ENCODE measurements around the gene AHNAK. TPM values are rescaled to one million over a fixed set of nuclear protein-coding genes. Genes with fewer than 3 reads are reported as not detected.
"Not testable (repeated sequence)": the region's sequence is repeated elsewhere in the genome, so short reads cannot be mapped to it uniquely, and the experiment has no call there.

Gene AHNAK
- polyA plus RNA-seq, 12 donors = 101 to 395 (median 301) TPM

GRCh38 chr11:62468577-62468976 is 78.0 kb downstream of the AHNAK start:
- DNase-seq = no peak

DNA sequence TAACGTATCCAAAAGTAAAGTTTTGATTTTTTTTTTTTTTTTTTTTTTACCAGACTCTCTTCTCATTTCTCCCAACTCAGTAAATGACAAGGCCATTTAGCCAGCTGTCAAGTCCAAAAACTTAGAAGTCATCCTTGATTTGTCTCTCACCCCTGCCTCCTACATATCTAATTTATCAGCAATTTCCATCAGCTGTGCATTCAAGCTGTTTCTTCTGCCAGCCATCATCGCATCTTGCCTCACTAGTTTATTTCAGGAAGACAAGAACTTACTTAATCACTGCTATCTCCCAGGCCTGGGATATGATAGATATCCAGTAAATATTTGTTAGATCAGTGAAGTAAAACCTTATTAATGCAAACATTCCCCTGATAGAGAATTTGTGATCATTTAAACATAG is 80.2 kb downstream of the AHNAK start:
- DNase-seq = no peak

DNA sequence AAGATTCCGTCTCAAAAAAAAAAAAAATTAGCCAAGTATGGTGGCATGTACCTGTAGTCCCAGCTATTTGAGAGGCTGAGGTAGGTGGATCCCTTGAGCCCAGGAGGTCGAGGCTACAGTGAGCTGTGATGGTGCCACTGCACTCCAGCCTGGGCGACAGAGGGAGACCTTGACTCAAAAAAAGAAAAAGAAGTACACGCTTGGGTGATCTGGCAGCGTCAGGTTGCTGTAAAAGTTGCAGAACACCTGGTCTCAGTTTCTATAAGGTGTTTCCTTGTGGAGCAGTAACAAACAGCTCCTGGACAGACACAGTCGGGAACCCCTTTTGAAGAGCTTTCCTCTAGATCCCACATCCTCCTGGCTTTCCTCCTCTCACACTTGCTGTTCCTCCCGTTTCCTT is 82.0 kb downstream of the AHNAK start:
- DNase-seq = no peak

DNA sequence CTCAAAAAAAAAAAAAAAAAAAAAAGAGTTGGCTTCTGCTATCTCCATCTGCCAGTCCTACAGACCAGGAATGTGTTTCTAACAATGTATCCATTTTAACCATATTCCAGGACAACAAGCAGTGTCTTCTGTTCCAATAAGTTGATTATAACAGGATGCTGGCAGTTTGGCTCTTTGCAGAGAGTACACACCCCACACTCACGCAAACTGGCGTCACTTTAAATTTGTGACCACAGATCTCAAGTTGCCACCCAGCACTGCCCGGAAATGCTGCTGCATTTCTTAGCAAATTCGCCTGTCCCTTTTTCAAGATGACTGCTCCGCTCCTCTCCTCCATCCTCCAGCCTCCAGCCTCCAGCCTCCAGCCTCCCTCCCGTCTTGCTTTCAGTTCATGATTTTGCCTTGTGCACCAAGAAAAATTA is 83.5 kb downstream of the AHNAK start:
- no peak for DNase-seq

DNA sequence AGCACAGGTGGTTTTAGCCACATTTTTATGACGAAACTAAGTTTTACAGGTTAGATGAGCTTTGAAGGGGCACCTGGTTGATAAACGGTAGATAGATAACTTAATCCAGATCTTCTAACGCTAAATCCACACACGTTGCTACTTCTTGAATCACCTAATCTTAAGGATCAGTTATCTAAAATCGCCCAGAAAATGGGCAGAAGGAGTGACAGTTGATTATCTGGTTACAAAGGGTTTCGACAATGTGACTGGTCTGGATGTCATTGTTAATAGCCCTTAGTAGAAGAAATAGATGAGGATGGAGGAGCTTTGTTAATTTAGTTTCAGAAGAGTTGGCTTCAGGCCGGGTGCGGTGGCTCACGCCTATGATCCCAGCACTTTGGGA is 84.1 kb downstream of the AHNAK start:
- DNase-seq = no peak

DNA sequence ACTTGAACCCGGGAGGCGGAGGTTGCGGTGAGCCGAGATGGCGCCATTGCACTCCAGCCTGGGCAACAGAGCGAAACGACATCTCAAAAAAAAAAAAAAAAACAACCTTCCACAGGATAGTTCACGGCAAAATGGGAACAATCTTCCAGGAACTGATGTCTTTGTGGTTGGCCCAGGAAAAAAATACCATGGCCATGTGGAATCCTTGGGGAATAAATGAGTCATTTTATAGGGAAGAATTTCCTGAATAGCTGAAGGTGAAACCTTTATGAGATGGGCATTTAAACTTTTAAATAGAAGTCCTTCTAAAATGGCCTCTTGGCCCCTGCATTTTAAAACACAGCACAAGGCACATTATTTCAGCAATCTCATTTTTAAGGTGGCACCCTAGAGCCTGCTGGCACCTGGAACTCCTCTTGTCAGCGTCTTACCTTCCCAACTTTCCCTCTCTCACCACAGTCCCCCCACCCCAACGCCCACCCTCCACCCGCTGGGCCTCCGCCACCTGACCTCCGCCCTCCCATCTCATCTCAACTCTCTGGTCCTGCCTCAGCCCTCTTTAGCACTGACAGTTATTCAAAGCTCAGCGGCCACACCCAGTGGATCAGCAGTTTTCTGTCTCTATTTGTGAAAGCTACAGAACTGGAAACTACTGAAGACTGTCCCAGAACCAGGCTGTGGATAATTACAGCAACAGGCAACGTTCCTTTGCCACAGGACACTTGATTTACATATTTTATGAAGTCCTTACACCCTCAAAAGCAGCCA is 84.7 kb downstream of the AHNAK start:
- no peak for DNase-seq

DNA sequence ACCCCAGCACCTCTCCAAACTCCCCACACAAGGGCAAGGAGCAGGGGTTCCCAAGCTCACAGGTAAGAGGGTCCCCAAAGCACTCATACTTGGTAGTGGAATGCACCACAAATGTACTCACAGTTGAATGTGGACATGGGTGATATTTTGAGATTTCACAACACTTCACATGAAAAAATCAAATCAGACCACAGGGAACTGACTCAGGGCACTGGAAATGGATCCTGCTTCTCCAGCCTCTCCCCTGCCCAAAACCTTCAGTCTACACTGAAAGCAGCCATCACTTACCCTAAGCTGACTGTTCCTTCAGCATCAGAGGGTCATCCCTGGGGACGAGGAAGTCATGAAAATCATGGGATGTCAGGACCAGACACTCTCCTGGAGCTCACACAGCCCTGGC is 87.5 kb downstream of the AHNAK start:
- DNase-seq = no peak

GRCh38 chr11:62458212-62459002 is 88.2 kb downstream of the AHNAK start:
- no peak for DNase-seq

DNA sequence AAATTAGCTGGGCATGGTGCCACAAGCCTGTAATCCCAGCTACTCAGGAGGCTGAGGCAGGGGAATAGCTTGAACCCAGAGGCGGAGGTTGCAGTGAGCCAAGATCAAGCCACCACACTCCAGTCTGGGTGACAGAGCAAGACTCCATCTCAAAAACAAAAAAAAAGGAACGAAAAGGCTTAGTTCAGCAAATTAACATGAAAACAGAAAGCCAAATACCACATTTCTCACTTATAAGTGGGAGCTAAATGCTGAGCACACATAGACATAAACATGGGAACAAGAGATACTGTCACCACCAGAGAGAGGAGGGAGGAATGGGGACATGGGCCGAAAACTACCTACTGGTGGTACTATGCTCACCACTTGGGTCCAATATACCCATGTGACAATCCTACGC is 89.1 kb downstream of the AHNAK start:
- DNase-seq = no peak

DNA sequence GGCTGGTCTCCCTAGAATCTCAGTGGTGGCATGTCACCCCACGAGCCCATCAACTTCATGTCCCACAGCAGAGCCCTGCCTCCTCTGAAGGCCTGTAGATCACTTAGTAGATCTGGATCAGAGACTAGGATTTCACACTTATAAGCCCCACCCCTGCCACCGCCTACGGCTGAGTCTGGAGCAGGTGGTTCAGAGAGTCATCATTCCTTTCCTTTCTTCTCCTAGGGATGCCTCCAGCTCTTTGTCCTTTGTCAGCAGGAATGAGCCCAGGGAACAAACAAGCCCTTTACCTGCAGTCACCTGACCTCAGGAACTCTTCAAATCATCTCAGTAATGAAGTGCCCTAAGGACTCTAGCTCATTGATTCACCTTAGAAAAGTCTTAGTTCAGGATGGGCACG is 90.0 kb downstream of the AHNAK start:
- DNase-seq = no peak

DNA sequence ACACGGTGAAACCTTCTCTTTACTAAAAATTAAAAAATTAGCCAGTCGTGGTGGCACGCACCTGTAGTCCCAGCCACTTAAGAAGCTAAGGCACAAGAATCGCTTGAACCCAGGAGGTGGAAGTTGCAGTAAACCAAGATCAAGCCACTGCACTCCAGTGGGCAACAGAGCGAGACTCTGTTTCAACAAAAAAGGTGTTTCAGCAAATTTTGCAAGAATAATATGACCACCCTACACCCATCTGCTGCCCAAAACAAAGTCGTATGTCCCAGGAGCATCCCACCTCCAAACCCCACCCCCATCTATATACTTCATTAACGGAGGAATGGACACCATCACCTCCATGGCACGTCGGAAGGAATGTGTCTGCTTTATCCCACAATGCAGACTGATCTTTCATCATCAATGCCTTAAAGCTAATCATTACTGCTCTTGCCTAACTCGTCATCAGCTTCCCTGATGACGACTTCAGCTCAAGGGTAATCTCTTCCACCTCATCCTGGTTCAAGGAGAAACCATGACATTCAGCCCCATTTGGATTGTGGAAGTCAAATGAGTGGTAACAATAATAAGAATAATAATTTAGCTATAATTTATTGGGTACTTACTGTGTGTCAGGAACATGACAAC is 93.7 kb downstream of the AHNAK start:
- no peak for DNase-seq

DNA sequence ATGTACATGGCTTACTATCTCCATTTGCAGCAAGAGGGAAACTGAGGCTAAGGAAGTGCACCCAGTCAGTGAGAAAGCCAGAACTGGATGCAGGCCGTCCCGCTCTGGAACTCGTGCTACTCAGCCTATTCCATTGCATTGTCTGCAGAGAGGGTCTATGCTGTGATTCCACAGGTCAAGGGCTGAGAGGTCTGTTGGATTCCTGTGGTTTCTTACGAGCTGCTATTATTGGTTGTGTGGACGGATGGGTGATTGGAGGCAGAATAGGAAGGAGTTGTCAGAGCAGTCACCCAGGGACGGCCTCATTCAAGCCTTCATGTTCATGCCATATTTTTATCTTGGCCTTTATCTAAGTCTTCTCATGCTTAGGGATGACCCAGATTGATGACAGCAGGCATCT is 94.3 kb downstream of the AHNAK start:
- no peak for DNase-seq

GRCh38 chr11:62451241-62451621 is 95.4 kb downstream of the AHNAK start:
- no peak for DNase-seq

- DNase-seq = no peak
Observed at GRCh38 chr11:62450543-62451240, 95.9 kb downstream of the AHNAK start.

- DNase-seq = not testable (repeated sequence)
Observed at GRCh38 chr11:62449912-62450311, 96.7 kb downstream of the AHNAK start.

GRCh38 chr11:62449451-62449851 is 97.2 kb downstream of the AHNAK start:
- DNase-seq = no peak

GRCh38 chr11:62446091-62446490 is 100.5 kb downstream of the AHNAK start:
- no peak for DNase-seq

- peak; percentile 91 for DNase-seq
Observed at GRCh38 chr11:62445314-62445740, 101.3 kb downstream of the AHNAK start.

- peak; percentile 49 for DNase-seq
Observed at GRCh38 chr11:62444835-62445234, 101.8 kb downstream of the AHNAK start.

DNA sequence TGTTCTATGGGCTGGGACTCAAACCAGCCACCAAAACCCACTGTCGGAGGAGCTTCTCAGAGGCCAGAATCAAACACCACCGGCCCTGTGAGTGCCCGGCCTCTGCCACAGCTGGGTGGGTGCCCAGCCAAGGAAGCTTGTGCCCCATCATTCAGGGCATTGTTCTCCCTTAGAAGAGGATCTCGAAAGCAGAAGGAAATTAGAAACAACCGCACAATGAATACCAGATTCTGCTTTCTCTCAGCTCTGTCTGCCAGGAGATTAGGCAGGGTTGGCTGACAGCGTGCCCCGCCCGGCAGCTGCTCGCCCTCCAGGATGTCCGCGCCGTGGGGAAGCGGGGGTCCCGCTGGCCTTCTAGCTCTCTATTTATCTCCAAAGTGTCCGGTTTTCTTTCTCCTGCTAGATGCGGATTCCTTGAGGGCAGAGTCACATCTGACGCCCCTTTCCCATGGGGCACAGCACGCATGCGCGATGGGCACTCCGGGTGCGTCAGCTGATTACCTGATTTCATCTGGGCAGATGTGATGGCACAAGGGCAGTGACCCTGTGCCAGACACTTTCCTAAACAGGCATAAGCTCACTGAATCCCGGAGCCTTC is 102.3 kb downstream of the AHNAK start:
- peak; percentile 70 for DNase-seq

DNA sequence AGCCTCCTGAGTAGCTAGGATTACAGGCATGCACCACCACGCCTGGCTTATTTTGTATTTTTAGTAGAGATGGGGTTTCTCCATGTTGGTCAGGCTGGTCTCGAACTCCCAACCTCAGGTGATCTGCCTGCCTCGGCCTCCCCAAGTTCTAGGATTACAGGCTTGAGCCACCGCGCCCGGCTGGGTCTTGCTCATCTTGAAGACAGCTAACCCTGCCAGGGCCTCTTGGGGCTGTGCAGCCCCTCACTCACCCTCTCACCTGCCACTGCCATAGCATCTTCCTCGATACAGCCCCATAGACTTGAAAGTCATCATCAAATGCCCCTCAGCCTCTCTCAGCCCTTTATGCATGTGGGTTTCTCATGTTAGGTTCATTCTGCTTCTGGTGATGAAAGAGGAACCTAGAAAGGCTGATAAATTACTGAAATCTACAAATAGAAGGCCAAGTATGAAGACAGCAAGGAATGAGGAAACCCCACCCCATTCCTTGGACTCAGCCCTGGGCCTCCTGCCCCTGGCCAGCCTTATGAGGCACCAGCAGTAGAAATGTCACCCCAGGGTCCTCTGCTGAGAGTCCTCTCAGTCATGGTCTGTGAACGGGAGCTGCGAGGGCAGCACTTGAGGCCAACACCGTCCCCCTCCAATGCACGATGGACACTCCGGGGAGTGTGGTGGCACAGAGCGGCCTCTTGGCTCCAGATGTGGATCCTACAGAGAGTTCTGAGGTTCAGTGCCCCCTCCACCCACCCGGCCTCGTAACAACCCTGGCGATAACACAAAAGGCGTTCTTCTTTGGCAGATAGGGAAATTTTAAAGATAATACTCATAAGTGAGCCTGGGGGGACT is 103.0 kb downstream of the AHNAK start:
- no peak for DNase-seq
